Mesothelial cell of epicardium (in vitro differentiated cells): ENCODE data around the gene IKBKE. TPM values are rescaled to one million over a fixed set of nuclear protein-coding genes. Genes with fewer than 3 reads are reported as not detected.

Source experiments
- DNase-seq, 2 experiments: peaks; one replicate each; pipeline ENCODE4 v3.0.0; 2021; ENCODE audit warnings: low spot score in 2 of 2; ENCODE audit not compliant: unreplicated experiment in 2 of 2
- H3K27ac Mint-ChIP-seq: 2 replicates; pipeline ENCODE4 v1.8.0; 2021; ENCODE audit warnings: mixed read lengths
- H3K27me3 Mint-ChIP-seq: 2 replicates; pipeline ENCODE4 v1.8.0; 2021; ENCODE audit warnings: low read depth, mixed read lengths
- H3K36me3 Mint-ChIP-seq: 2 replicates; pipeline ENCODE4 v1.8.0; 2021; ENCODE audit warnings: mixed read lengths
- H3K4me1 Mint-ChIP-seq: 2 replicates; pipeline ENCODE4 v1.8.0; 2021; ENCODE audit warnings: mixed read lengths
- H3K4me3 Mint-ChIP-seq: 2 replicates; pipeline ENCODE4 v1.8.0; 2021; ENCODE audit warnings: mild to moderate bottlenecking, moderate library complexity, mixed read lengths
- H3K9me3 Mint-ChIP-seq: 2 replicates; pipeline ENCODE4 v1.8.0; 2021; ENCODE audit warnings: mixed read lengths
- total RNA-seq: library from RNA; stranded (reverse); gene quantifications from 3 replicates; pipeline ENCODE4 v1.2.1, GENCODE V29; 2021
- TF ChIP-seq, protein P1 (sequence below): fragments of 200-600 bp; sonication (generic); IDR thresholded peaks from one replicate; pipeline ENCODE4 v1.5.0; 2021; ENCODE audit warnings: antibody characterized with exemption; ENCODE audit not compliant: unreplicated experiment

The IKBKE gene
- total RNA-seq, 1 donor from 2014 or later: 7.9 TPM

DNA sequence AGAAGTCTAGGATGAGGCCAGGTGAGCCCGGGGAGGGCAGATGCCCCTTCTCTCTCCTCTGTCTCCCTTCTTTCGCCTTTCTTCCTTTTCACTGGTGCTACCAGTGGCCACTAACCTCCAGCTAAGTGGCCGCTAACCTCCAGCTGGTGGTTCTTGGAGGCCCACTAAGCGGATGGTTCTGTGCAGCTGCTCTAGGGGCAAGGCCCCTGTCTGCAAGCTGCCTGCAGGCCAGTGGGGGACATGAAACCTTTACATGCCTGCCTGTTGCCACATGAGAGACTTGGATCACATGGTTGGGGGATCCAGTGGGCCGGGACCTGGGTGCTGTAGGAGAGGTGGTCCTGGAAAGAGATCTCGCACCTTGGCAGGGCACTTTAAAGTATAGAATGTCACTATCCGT, 17.7 kb downstream of the IKBKE start:
- Mint-ChIP-seq H3K9me3 (no peaks in the 10 kb centered on the region), H3K27ac (no peak overlapping the region), H3K4me1 (peaks cover 18% of the 10 kb centered on the region)

DNA sequence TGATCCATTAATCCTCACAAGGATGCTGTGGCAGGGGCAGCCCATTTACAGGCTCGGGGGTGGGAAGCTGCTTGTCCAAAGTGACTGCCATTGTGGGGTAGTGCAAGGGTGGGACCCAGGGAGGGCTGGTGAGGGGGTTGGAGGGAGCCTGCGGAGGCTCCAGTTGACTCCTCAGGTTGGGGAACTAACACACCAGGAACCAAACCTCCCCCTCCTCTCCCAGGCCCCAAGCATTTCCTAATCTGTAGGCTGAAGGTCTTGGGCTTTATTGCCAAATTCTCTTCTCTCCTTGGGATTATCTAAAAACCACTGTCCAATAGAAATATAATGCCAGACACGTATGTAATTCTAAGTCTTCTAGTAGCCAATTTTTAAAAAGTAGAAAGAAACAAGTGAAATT, 18.2 kb downstream of the IKBKE start:
- no peak for DNase-seq
- Mint-ChIP-seq H3K27me3 (no peaks in the 10 kb centered on the region), H3K27ac (no peak overlapping the region), H3K36me3 (peaks cover 2% of the 10 kb centered on the region), H3K4me3 (no peak overlapping the region), H3K9me3 (no peaks in the 10 kb centered on the region), H3K4me1 (peaks cover 18% of the 10 kb centered on the region)
- TF ChIP-seq, protein P1, sequence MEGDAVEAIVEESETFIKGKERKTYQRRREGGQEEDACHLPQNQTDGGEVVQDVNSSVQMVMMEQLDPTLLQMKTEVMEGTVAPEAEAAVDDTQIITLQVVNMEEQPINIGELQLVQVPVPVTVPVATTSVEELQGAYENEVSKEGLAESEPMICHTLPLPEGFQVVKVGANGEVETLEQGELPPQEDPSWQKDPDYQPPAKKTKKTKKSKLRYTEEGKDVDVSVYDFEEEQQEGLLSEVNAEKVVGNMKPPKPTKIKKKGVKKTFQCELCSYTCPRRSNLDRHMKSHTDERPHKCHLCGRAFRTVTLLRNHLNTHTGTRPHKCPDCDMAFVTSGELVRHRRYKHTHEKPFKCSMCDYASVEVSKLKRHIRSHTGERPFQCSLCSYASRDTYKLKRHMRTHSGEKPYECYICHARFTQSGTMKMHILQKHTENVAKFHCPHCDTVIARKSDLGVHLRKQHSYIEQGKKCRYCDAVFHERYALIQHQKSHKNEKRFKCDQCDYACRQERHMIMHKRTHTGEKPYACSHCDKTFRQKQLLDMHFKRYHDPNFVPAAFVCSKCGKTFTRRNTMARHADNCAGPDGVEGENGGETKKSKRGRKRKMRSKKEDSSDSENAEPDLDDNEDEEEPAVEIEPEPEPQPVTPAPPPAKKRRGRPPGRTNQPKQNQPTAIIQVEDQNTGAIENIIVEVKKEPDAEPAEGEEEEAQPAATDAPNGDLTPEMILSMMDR: no peak

More for the DNA sequence above, 17.7 kb downstream of the IKBKE start:
- Mint-ChIP-seq H3K27me3 (no peaks in the 10 kb centered on the region), H3K4me3 (no peak overlapping the region), H3K36me3 (peaks cover 2% of the 10 kb centered on the region)
- TF ChIP-seq, protein P1: no peak
- DNase-seq: no peak

DNA sequence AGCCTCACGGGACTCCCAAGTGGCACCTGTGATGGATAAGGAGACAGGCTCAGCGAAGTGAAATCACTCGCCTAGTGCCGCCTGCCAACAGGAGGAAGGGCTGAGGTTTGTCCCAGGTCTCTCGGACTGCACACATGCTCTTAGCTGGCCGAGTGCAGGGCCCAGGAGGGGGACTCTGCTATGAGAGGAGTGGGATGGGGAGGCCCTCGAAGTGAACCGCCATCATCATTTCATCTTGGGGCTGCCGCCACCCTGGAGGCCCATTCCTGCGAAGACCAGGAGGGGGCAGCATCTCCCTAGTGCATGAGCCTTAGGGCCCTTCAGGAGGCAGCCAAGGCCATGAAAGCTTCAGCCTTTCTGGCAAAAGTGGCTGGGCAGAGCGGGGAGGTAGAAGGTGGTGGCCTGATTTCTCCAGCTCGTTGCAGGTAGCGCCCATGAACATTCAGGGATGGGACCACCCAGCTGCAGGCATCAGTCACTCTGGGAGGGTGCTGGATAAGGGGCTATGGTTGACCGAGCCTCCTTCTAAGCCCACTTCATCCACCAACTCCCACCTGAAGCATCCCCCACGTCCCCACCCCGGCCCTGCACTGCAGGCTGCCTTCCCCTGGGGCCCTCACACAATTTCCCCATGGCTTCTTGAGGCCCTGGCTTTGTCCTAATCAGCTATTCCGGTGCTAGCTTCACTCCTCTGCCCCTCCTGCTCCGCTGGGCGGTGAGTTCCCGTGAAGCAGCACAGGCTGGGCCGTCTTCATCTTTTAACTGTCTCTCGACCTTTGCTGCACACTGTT, 19.9 kb downstream of the IKBKE start:
- peak overlapping the region; percentile 26 for H3K4me3 Mint-ChIP-seq
- no peaks in the 10 kb centered on the region for H3K9me3 Mint-ChIP-seq
- TF ChIP-seq, protein P1: peak; percentile 84
- H3K27me3 Mint-ChIP-seq: no peaks in the 10 kb centered on the region
- peaks cover 2% of the 10 kb centered on the region for H3K36me3 Mint-ChIP-seq
- peak overlapping the region; percentile 57 for H3K27ac Mint-ChIP-seq
- peaks cover 22% of the 10 kb centered on the region for H3K4me1 Mint-ChIP-seq
- peak; percentile 62 to 90 for DNase-seq

DNA sequence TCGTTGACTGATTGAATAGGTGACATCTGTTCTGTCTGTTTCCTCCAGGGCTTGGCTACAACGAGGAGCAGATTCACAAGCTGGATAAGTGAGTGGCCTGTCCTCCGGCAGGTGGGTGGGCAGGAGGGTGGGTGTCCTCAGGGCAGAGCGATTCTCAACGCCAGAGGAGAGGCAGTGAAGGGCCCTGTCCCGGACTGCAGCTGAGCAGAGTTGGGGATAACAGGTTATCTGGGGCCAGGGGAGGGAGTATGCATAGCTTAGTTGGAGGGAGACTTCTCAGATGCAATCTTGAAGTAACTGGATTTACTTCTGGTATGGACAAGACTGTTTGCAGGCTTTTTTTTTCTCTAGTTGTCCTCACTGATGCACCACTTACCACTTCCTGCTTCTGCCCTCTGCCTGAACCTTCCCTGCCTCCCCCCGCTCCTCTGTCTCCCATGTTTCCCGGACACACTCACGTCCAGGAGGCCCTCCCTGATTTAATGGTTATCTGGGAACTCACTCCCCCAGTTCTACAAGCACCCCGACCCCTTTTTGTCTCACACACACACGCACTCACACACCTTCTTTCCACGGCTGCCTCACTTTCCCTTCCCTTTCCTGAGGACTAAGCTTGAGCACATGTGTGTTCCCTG, 20.6 kb downstream of the IKBKE start:
- Mint-ChIP-seq H3K27me3 (no peaks in the 10 kb centered on the region), H3K27ac (peak overlapping the region; percentile 57), H3K4me1 (peaks cover 27% of the 10 kb centered on the region), H3K36me3 (peaks cover 2% of the 10 kb centered on the region), H3K4me3 (peak overlapping the region; percentile 26), H3K9me3 (no peaks in the 10 kb centered on the region)
- TF ChIP-seq, protein P1: no peak
- DNase-seq: no peak

DNA sequence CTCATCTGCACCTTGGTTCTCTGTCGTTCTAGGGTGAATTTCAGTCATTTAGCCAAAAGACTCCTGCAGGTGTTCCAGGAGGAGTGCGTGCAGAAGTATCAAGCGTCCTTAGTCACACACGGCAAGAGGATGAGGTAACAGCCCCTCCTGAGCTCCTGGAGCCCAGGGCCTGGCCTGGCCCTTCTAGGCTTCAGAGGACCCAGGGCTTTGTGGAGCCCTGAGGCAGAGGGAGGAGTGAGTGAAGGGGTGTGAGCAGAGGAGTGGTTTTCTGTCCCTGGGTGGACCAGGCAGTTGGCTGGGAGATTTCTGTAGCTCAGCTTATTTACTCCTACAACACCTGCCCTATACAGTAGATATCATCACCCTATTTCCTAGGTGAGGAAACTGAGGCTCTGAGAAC, 21.3 kb downstream of the IKBKE start:
- TF ChIP-seq, protein P1: no peak
- no peak overlapping the region for H3K4me3 Mint-ChIP-seq
- H3K27ac Mint-ChIP-seq: no peak overlapping the region
- H3K27me3 Mint-ChIP-seq: no peaks in the 10 kb centered on the region
- no peak for DNase-seq
- peaks cover 2% of the 10 kb centered on the region for H3K36me3 Mint-ChIP-seq
- H3K9me3 Mint-ChIP-seq: no peaks in the 10 kb centered on the region
- H3K4me1 Mint-ChIP-seq: peaks cover 31% of the 10 kb centered on the region
